ENCODE measurements around the gene STXBP2. TPM values are rescaled to one million over a fixed set of nuclear protein-coding genes. Genes with fewer than 3 reads are reported as not detected.

STXBP2 gene
- polyA plus RNA-seq, 1 of the 3 experiments (the other 2 are of a cell fraction), result 4.7 TPM

DNA sequence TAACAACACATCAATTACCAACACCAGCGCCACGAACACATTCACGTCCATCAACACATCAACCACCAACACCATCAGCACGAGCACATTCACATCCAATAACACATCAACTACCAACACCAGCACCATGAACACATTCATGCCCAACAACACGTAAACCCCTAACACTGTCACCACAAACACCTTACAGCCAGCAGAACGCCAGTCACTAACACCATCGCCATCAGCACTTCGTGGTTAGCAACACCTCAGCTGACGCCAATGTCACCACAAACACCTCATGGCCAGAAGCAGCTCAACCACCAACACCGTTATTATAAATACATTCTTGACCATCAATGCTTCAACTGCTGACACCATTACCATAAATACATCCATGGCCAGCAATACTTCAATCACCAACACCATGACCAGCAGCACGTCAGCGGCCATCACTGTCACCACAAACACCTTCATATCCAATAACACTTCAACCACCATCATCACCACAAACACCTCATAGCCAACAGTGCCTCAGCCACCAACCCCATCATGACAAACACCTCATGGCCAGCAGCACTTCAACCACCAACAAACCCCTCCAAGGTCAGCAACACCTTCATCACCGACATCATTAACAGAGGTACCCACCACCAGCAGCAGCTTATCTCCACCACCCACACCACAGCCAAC lies 55.6 kb downstream of the STXBP2 start:
- no peak for TF ChIP-seq TAF1 (IDR thresholded peaks at IDR 0.05; ENCODE audit: borderline replicate concordance, low read depth, low read length)
- no peak for TF ChIP-seq NFIC (IDR thresholded peaks at IDR 0.05; ENCODE audit: borderline replicate concordance)
- H3K4me2 ChIP-seq, result no peak overlapping the region
- no peaks in the 10 kb centered on the region for H3K79me2 ChIP-seq (ENCODE audit: insufficient read depth)
- no peaks in the 10 kb centered on the region for H3F3A ChIP-seq (replicated peaks; ENCODE audit: insufficient read depth)
- H3K9me3 ChIP-seq, result no peaks in the 10 kb centered on the region
- ChIA-PET POLR2A (no interaction called here), CTCF (no interaction called here)
- H4K20me1 ChIP-seq (ENCODE audit: insufficient read depth), result no peaks in the 10 kb centered on the region
- H3K9me2 ChIP-seq, result no peaks in the 10 kb centered on the region
- H3K4me1 ChIP-seq (ENCODE audit: control insufficient read depth in 1 of 2, insufficient read depth in 2 of 2, low read depth in 1 of 2, low read length in 1 of 2), result no peaks in the 10 kb centered on the region
- no peak overlapping the region for H3K27ac ChIP-seq (ENCODE audit: low read depth in 2 of 2, low read length in 1 of 2)
- H2AFZ ChIP-seq (ENCODE audit: low read depth), result no peak overlapping the region
- peaks cover 60% of the 10 kb centered on the region for H3K27me3 ChIP-seq (ENCODE audit: insufficient read depth)
- WGBS (ENCODE audit: low lambda C conversion rate), result 12% methylated on average over 13 of the region's 13 CpGs
- H3K36me3 ChIP-seq (replicated peaks in 1 of 2; ENCODE audit: control insufficient read depth in 1 of 2, insufficient read depth in 2 of 2, low read length in 1 of 2), result no peaks in the 10 kb centered on the region
- H3K4me3 ChIP-seq (ENCODE audit: low read depth in 2 of 2, low read length in 1 of 2), result no peak overlapping the region
- H3K9ac ChIP-seq, result no peak overlapping the region
- no peak for DNase-seq

DNA sequence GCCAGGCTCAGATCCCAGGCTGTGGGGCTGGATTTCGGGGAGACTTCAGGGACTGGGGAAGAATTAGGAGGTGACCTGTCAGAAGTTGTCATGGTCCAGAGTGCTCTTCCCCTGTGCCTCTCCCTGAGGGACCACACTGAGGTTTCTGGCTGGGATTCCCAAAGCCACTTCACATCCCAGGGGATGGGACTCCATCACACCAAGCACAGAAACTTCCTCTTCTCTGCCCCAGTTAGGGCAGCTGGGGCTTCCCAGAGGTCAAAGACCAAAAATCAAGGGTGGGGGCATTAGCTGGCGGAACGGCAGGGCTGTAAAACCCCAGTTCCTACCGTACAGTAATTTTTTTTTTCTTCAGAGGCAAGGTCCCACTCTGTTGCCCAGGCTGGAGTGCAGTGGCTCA lies 57.6 kb downstream of the STXBP2 start:
- H3K27ac ChIP-seq (ENCODE audit: low read depth in 2 of 2, low read length in 1 of 2), result no peak overlapping the region
- DNase-seq, result no peak
- H3K9me2 ChIP-seq, result no peaks in the 10 kb centered on the region
- no peaks in the 10 kb centered on the region for H3K9me3 ChIP-seq
- H2AFZ ChIP-seq (ENCODE audit: low read depth), result no peak overlapping the region
- H3K36me3 ChIP-seq (replicated peaks in 1 of 2; ENCODE audit: control insufficient read depth in 1 of 2, insufficient read depth in 2 of 2, low read length in 1 of 2), result no peaks in the 10 kb centered on the region
- no peak overlapping the region for H3K9ac ChIP-seq
- POLR2A ChIA-PET, result interaction anchor here (0.7 kb wide), 1 partner anchor 641 kb away, joined by 3 read pairs; no protein-coding TSS in a partner anchor
- H3K4me3 ChIP-seq (ENCODE audit: low read depth in 2 of 2, low read length in 1 of 2), result no peak overlapping the region
- no peaks in the 10 kb centered on the region for H3F3A ChIP-seq (replicated peaks; ENCODE audit: insufficient read depth)
- WGBS (ENCODE audit: low lambda C conversion rate), result 0% methylated on average over 1 of the region's 4 CpGs
- H3K79me2 ChIP-seq (ENCODE audit: insufficient read depth), result no peaks in the 10 kb centered on the region
- CTCF ChIA-PET, result no interaction called here
- no peaks in the 10 kb centered on the region for H4K20me1 ChIP-seq (ENCODE audit: insufficient read depth)
- peaks cover 63% of the 10 kb centered on the region for H3K27me3 ChIP-seq (ENCODE audit: insufficient read depth)
- no peak overlapping the region for H3K4me2 ChIP-seq
- H3K4me1 ChIP-seq (ENCODE audit: control insufficient read depth in 1 of 2, insufficient read depth in 2 of 2, low read depth in 1 of 2, low read length in 1 of 2), result no peaks in the 10 kb centered on the region
- TF ChIP-seq, protein P1, sequence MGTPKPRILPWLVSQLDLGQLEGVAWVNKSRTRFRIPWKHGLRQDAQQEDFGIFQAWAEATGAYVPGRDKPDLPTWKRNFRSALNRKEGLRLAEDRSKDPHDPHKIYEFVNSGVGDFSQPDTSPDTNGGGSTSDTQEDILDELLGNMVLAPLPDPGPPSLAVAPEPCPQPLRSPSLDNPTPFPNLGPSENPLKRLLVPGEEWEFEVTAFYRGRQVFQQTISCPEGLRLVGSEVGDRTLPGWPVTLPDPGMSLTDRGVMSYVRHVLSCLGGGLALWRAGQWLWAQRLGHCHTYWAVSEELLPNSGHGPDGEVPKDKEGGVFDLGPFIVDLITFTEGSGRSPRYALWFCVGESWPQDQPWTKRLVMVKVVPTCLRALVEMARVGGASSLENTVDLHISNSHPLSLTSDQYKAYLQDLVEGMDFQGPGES (IDR thresholded peaks at IDR 0.05; ENCODE audit: low read depth, low read length), result no peak
- no peak for TF ChIP-seq FOSL2 (IDR thresholded peaks at IDR 0.05; ENCODE audit: borderline replicate concordance, low read depth)
- TF ChIP-seq, protein P2, sequence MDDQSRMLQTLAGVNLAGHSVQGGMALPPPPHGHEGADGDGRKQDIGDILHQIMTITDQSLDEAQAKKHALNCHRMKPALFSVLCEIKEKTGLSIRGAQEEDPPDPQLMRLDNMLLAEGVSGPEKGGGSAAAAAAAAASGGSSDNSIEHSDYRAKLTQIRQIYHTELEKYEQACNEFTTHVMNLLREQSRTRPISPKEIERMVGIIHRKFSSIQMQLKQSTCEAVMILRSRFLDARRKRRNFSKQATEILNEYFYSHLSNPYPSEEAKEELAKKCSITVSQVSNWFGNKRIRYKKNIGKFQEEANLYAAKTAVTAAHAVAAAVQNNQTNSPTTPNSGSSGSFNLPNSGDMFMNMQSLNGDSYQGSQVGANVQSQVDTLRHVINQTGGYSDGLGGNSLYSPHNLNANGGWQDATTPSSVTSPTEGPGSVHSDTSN (IDR thresholded peaks at IDR 0.05), result no peak
- TF ChIP-seq MXI1 (IDR thresholded peaks at IDR 0.05; ENCODE audit: low read depth, low read length), result no peak
- TF ChIP-seq, protein P3, sequence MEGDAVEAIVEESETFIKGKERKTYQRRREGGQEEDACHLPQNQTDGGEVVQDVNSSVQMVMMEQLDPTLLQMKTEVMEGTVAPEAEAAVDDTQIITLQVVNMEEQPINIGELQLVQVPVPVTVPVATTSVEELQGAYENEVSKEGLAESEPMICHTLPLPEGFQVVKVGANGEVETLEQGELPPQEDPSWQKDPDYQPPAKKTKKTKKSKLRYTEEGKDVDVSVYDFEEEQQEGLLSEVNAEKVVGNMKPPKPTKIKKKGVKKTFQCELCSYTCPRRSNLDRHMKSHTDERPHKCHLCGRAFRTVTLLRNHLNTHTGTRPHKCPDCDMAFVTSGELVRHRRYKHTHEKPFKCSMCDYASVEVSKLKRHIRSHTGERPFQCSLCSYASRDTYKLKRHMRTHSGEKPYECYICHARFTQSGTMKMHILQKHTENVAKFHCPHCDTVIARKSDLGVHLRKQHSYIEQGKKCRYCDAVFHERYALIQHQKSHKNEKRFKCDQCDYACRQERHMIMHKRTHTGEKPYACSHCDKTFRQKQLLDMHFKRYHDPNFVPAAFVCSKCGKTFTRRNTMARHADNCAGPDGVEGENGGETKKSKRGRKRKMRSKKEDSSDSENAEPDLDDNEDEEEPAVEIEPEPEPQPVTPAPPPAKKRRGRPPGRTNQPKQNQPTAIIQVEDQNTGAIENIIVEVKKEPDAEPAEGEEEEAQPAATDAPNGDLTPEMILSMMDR (IDR thresholded peaks at IDR 0.05), result no peak
- no peak for TF ChIP-seq TCF12 (IDR thresholded peaks at IDR 0.05)
- no peak for TF ChIP-seq YY1 (IDR thresholded peaks at IDR 0.05; ENCODE audit: low read depth)
- TF ChIP-seq RXRA (IDR thresholded peaks at IDR 0.05; ENCODE audit: borderline replicate concordance, low read depth), result no peak
- TF ChIP-seq, protein P4, sequence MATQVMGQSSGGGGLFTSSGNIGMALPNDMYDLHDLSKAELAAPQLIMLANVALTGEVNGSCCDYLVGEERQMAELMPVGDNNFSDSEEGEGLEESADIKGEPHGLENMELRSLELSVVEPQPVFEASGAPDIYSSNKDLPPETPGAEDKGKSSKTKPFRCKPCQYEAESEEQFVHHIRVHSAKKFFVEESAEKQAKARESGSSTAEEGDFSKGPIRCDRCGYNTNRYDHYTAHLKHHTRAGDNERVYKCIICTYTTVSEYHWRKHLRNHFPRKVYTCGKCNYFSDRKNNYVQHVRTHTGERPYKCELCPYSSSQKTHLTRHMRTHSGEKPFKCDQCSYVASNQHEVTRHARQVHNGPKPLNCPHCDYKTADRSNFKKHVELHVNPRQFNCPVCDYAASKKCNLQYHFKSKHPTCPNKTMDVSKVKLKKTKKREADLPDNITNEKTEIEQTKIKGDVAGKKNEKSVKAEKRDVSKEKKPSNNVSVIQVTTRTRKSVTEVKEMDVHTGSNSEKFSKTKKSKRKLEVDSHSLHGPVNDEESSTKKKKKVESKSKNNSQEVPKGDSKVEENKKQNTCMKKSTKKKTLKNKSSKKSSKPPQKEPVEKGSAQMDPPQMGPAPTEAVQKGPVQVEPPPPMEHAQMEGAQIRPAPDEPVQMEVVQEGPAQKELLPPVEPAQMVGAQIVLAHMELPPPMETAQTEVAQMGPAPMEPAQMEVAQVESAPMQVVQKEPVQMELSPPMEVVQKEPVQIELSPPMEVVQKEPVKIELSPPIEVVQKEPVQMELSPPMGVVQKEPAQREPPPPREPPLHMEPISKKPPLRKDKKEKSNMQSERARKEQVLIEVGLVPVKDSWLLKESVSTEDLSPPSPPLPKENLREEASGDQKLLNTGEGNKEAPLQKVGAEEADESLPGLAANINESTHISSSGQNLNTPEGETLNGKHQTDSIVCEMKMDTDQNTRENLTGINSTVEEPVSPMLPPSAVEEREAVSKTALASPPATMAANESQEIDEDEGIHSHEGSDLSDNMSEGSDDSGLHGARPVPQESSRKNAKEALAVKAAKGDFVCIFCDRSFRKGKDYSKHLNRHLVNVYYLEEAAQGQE (IDR thresholded peaks at IDR 0.05; ENCODE audit: low read depth, low read length), result no peak
- TF ChIP-seq, protein P5, sequence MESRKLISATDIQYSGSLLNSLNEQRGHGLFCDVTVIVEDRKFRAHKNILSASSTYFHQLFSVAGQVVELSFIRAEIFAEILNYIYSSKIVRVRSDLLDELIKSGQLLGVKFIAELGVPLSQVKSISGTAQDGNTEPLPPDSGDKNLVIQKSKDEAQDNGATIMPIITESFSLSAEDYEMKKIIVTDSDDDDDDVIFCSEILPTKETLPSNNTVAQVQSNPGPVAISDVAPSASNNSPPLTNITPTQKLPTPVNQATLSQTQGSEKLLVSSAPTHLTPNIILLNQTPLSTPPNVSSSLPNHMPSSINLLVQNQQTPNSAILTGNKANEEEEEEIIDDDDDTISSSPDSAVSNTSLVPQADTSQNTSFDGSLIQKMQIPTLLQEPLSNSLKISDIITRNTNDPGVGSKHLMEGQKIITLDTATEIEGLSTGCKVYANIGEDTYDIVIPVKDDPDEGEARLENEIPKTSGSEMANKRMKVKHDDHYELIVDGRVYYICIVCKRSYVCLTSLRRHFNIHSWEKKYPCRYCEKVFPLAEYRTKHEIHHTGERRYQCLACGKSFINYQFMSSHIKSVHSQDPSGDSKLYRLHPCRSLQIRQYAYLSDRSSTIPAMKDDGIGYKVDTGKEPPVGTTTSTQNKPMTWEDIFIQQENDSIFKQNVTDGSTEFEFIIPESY (IDR thresholded peaks at IDR 0.05; ENCODE audit: borderline replicate concordance, low read depth), result no peak
- no peak for TF ChIP-seq FOXJ3 (CRISPR knock-in tag; IDR thresholded peaks at IDR 0.05)
- TF ChIP-seq, protein P6, sequence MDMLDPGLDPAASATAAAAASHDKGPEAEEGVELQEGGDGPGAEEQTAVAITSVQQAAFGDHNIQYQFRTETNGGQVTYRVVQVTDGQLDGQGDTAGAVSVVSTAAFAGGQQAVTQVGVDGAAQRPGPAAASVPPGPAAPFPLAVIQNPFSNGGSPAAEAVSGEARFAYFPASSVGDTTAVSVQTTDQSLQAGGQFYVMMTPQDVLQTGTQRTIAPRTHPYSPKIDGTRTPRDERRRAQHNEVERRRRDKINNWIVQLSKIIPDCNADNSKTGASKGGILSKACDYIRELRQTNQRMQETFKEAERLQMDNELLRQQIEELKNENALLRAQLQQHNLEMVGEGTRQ (IDR thresholded peaks at IDR 0.05; ENCODE audit: borderline replicate concordance, low read depth, low read length), result no peak
- TF ChIP-seq SMC3 (IDR thresholded peaks at IDR 0.05; ENCODE audit: low read depth, low read length), result no peak
